PC-9 (cell line): ENCODE data around the gene VWA2. TPM values are rescaled to one million over a fixed set of nuclear protein-coding genes. Genes with fewer than 3 reads are reported as not detected.

Experiments
- BruUV-seq: library from RNA; stranded (reverse); fragments of 400-500 nt; replicated peaks from 2 replicates; lab custom pipeline; 2021; lab: Mats Ljungman, UMichigan
- CTCF ChIA-PET: fragments of 300-600 bp; sonication (Branson Sonifier 250); formaldehyde crosslinking; loops from one replicate; lab custom pipeline; 2022; ENCODE audit warnings: antibody characterized with exemption; lab: Charles Lee
- POLR2A ChIA-PET: fragments of 300-600 bp; sonication (Branson Sonifier 250); formaldehyde crosslinking; loops from one replicate; lab custom pipeline; 2022; ENCODE audit warnings: antibody characterized with exemption; ENCODE audit not compliant: unreplicated experiment; lab: Charles Lee
- DNase-seq, 2 experiments: peaks; one replicate each; pipeline versions ENCODE4 v3.0.0 to v3.0.0-alpha.2; 2015 to 2022; ENCODE audit warnings: mixed read lengths in 1 of 2
- H2AFZ ChIP-seq: fragments of 200-600 bp; sonication (generic); 2 replicates; pipeline ENCODE4 v1.8.1; 2017; ENCODE audit warnings: antibody characterized with exemption
- H3F3A ChIP-seq: fragments of 200-600 bp; sonication (generic); 2 replicates; pipeline ENCODE4 v1.8.1; 2017; ENCODE audit warnings: antibody characterized with exemption, mild to moderate bottlenecking, low read depth; ENCODE audit not compliant: insufficient read depth
- H3K27ac ChIP-seq: fragments of 200-600 bp; sonication (generic); 2 replicates; pipeline ENCODE4 v1.6.1; 2016; ENCODE audit warnings: mixed run types
- H3K27me3 ChIP-seq: fragments of 200-600 bp; sonication (generic); 2 replicates; pipeline ENCODE4 v1.6.1; 2016; ENCODE audit warnings: low read depth, mixed run types; ENCODE audit not compliant: insufficient read depth
- H3K36me3 ChIP-seq: fragments of 200-600 bp; sonication (generic); 2 replicates; pipeline ENCODE4 v1.6.1; 2016; ENCODE audit warnings: low read depth, mixed run types
- H3K4me1 ChIP-seq: fragments of 200-600 bp; sonication (generic); replicated peaks from 2 replicates; pipeline ENCODE4 v1.6.1; 2016; ENCODE audit warnings: mixed run types; ENCODE audit not compliant: insufficient read depth
- H3K4me2 ChIP-seq: fragments of 200-600 bp; sonication (generic); 2 replicates; pipeline ENCODE4 v1.6.1; 2017; ENCODE audit warnings: mixed run types
- H3K4me3 ChIP-seq: fragments of 200-600 bp; sonication (generic); 2 replicates; pipeline ENCODE4 v1.6.1; 2016; ENCODE audit warnings: mixed run types
- H3K79me2 ChIP-seq: fragments of 200-600 bp; sonication (generic); 2 replicates; pipeline ENCODE4 v1.6.1; 2017; ENCODE audit warnings: low read depth, mixed run types
- H3K9me2 ChIP-seq: fragments of 200-600 bp; sonication (generic); 2 replicates; pipeline ENCODE4 v1.8.1; 2017; ENCODE audit warnings: mild to moderate bottlenecking; ENCODE audit not compliant: insufficient read depth
- H3K9me3 ChIP-seq: fragments of 200-600 bp; sonication (generic); 2 replicates; pipeline ENCODE4 v1.8.1; 2016; ENCODE audit warnings: low read depth; ENCODE audit not compliant: insufficient read depth
- H4K20me1 ChIP-seq: fragments of 200-600 bp; sonication (generic); 2 replicates; pipeline ENCODE4 v1.8.1; 2017; ENCODE audit not compliant: insufficient read depth
- CTCF ChIP-seq: fragments of 200-600 bp; sonication (generic); conservative IDR thresholded peaks from 2 replicates; pipeline ENCODE4 v1.6.1; 2017; ENCODE audit warnings: mixed run types, antibody characterized with exemption, mild to moderate bottlenecking, moderate library complexity
- EZH2 ChIP-seq: fragments of 200-600 bp; sonication (generic); IDR thresholded peaks from 2 replicates; pipeline ENCODE4 v1.8.0; 2017; ENCODE audit warnings: antibody characterized with exemption, low read depth
- intact Hi-C: fragments of 100-400 bp; cut with micrococcal nuclease; formaldehyde crosslinking; loops from one replicate; pipeline ENCODE4 v1.10.0; 2022; ENCODE audit not compliant: unreplicated experiment
- total RNA-seq: library from RNA; stranded (reverse); gene quantifications from 2 replicates; pipeline ENCODE4 v1.2.3, GENCODE V29; 2021

Gene VWA2
- total RNA-seq, 1 experiment from 2014 or later, result 0.48 TPM

DNA sequence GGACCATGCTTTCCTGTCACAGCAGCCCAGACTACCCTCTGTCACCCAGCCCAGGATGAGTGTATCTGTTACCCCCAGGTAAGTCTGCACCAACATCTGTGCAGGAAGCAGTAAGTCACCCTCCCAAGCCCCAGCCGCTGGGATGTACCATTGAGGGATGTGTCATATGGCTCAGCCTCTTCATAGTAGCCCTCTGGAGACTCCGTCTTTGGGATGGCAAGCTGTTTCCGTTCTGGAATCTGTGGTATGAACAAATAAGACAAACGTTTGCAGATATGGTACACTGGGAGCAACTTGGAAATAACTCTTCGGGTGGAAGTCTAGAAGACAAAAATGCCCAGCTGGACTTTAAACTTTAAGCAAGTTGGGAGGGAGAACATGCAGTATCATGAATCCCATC, 84.0 kb downstream of the VWA2 start:
- no peaks in the 10 kb centered on the region for H3K9me3 ChIP-seq
- ChIA-PET POLR2A (no interaction called here), CTCF (no interaction called here)
- H3K9me2 ChIP-seq, result no peaks in the 10 kb centered on the region
- no TSS peak for BruUV-seq
- H3K27ac ChIP-seq, result no peak overlapping the region
- H2AFZ ChIP-seq, result no peak overlapping the region
- no peak overlapping the region for H3K4me3 ChIP-seq
- H3K4me1 ChIP-seq, result peaks cover 42% of the 10 kb centered on the region
- peaks cover 25% of the 10 kb centered on the region for H3F3A ChIP-seq
- no peak for DNase-seq
- no peaks in the 10 kb centered on the region for H4K20me1 ChIP-seq
- 0 out of 2 replicates have a peak, but pooled peaks cover 5% of the 10 kb centered on the region for H3K36me3 ChIP-seq
- no peaks in the 10 kb centered on the region for H3K27me3 ChIP-seq
- no peak for TF ChIP-seq EZH2
- intact Hi-C loops, result loop anchor here (5.0 kb wide), 1 partner anchor 79 kb away; the partner anchor contains the start of gene AFAP1L2
- H3K79me2 ChIP-seq, result no peaks in the 10 kb centered on the region
- H3K4me2 ChIP-seq, result no peak overlapping the region

DNA sequence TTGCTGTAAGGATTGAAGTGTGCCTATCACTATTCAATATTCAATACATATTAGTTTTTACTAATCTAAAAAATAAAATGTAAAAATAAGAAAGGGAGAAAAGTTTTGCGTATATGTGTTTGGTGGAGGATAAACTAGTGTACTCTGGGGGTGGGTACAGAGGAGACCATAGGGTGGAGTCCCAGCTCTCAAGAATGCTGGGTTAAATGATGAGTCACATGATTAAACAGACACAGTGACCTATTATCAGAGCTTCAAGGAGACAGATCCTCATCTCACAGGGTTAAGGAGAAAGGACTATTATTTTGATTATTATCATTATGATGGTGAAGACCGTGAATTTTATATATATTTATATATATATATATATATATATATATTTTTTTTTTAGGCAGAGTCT, 87.7 kb downstream of the VWA2 start:
- intact Hi-C loops, result no loop called here
- ChIA-PET POLR2A (no interaction called here), CTCF (no interaction called here)
- Histone ChIP-seq H3K27ac (no peak overlapping the region), H3K79me2 (no peaks in the 10 kb centered on the region), H2AFZ (no peak overlapping the region), H4K20me1 (no peaks in the 10 kb centered on the region), H3F3A (no peaks in the 10 kb centered on the region; the same call in 1 of the 2 replicates), H3K36me3 (0 out of 2 replicates have a peak, but pooled peaks cover 5% of the 10 kb centered on the region), H3K4me3 (no peak overlapping the region), H3K4me1 (peaks cover 14% of the 10 kb centered on the region), H3K9me3 (no peaks in the 10 kb centered on the region), H3K4me2 (no peak overlapping the region), H3K27me3 (no peaks in the 10 kb centered on the region), H3K9me2 (no peaks in the 10 kb centered on the region)
- BruUV-seq, result no TSS peak
- no peak for TF ChIP-seq CTCF
- no peak for TF ChIP-seq EZH2
- no peak for DNase-seq

DNA sequence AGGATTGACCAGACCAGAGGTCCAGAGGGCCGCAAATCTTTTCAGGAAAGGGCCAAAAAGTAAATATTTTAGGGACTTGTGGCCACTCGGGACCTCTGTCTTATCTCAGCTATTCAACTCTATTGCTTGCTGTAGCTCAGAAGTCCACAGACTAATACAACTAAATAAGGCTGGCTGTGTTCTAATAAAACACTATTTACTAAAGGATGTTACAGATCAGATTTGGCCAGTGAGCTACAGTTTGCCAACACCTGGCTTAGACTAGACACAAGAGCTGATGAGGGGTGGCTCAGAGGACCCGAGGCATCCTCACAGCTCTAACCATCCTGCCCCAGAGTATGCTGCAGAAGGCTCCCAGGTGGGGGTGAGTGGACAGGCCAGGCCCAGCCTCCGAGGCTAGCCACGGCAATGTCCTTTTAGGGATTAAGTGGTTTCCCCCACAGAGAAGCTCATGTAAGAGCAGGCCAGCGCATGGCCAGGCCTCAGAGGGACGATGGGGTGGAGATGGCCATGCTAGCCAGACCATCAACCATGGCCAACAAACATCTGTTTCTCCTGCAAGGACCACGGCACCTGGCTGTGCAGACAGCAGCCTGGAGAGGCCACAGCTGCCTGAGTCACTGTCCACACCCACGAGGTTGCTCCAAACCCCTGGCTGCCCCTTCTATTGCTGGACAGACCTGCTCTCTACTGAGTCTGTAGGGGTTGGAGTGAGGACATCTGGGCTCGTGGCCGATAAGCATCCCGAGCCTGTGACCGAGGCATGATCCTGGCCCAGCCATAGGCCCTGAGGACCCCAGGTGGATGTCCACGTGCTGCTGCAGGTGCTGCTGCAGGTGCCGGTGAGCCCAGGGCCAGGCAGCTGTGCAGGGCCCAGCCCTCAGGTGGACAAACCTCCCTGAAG, 88.7 kb downstream of the VWA2 start:
- Histone ChIP-seq H4K20me1 (no peaks in the 10 kb centered on the region), H3K4me1 (peaks cover 4% of the 10 kb centered on the region; the same call in 1 of the 2 replicates), H3K9me3 (no peaks in the 10 kb centered on the region), H3K27me3 (no peaks in the 10 kb centered on the region), H3K27ac (no peak overlapping the region), H3F3A (no peaks in the 10 kb centered on the region), H3K4me2 (no peak overlapping the region), H3K4me3 (no peak overlapping the region), H2AFZ (no peak overlapping the region), H3K79me2 (no peaks in the 10 kb centered on the region), H3K9me2 (no peaks in the 10 kb centered on the region), H3K36me3 (0 out of 2 replicates have a peak, but pooled peaks cover 2% of the 10 kb centered on the region)
- ChIA-PET POLR2A (no interaction called here), CTCF (no interaction called here)
- DNase-seq, result no peak
- intact Hi-C loops, result no loop called here
- TF ChIP-seq CTCF, result no peak
- TF ChIP-seq EZH2, result no peak
- no TSS peak for BruUV-seq
